ENCODE data around the gene RAX. TPM values are rescaled to one million over a fixed set of nuclear protein-coding genes. Genes with fewer than 3 reads are reported as not detected.
"Not testable (repeated sequence)": the region's sequence is repeated elsewhere in the genome, so short reads cannot be mapped to it uniquely, and the experiment has no call there.

Gene RAX
- total RNA-seq, 1 donor from 2014 or later = not detected

GRCh38 chr18:59273759-59274532, 692 bp upstream of the RAX start:
- DNase-seq (ENCODE audit: extremely low read depth, low read depth, low spot score) = no peak

GRCh38 chr18:59272221-59272888, 899 bp downstream of the RAX start:
- DNase-seq (ENCODE audit: extremely low read depth, low read depth, low spot score) = no peak

GRCh38 chr18:59271606-59272220, 1.5 kb downstream of the RAX start:
- DNase-seq (ENCODE audit: extremely low read depth, low read depth, low spot score) = no peak

GRCh38 chr18:59270689-59271257, 2.5 kb downstream of the RAX start:
- DNase-seq (ENCODE audit: extremely low read depth, low read depth, low spot score) = no peak

- no peak for DNase-seq (ENCODE audit: extremely low read depth, low read depth, low spot score)
These were observed 3.6 kb downstream of the RAX start for GRCh38 chr18:59269563-59270119.

GRCh38 chr18:59268721-59269562, 4.3 kb downstream of the RAX start:
- DNase-seq (ENCODE audit: extremely low read depth, low read depth, low spot score) = no peak

GRCh38 chr18:59268127-59268720, 5.0 kb downstream of the RAX start:
- no peak for DNase-seq (ENCODE audit: extremely low read depth, low read depth, low spot score)

- no peak for DNase-seq (ENCODE audit: extremely low read depth, low read depth, low spot score)
These were observed 5.6 kb downstream of the RAX start for GRCh38 chr18:59267503-59268126.

GRCh38 chr18:59266886-59267502, 6.3 kb downstream of the RAX start:
- DNase-seq (ENCODE audit: extremely low read depth, low read depth, low spot score) = no peak

- DNase-seq (ENCODE audit: extremely low read depth, low read depth, low spot score) = no peak
These were observed 6.8 kb downstream of the RAX start for GRCh38 chr18:59266459-59266858.

- no peak for DNase-seq (ENCODE audit: extremely low read depth, low read depth, low spot score)
These were observed 7.3 kb downstream of the RAX start for GRCh38 chr18:59265974-59266369.

- no peak for DNase-seq (ENCODE audit: extremely low read depth, low read depth, low spot score)
These were observed 7.8 kb downstream of the RAX start for GRCh38 chr18:59265246-59265973.

- no peak for DNase-seq (ENCODE audit: extremely low read depth, low read depth, low spot score)
These were observed 8.5 kb downstream of the RAX start for GRCh38 chr18:59264651-59265245.

- no peak for DNase-seq (ENCODE audit: extremely low read depth, low read depth, low spot score)
These were observed 9.1 kb downstream of the RAX start for GRCh38 chr18:59264121-59264571.

GRCh38 chr18:59263661-59264060, 9.6 kb downstream of the RAX start:
- DNase-seq (ENCODE audit: extremely low read depth, low read depth, low spot score) = no peak

- DNase-seq (ENCODE audit: extremely low read depth, low read depth, low spot score) = not testable (repeated sequence)
These were observed 11.0 kb downstream of the RAX start for GRCh38 chr18:59262243-59262642.

GRCh38 chr18:59261842-59262241, 11.4 kb downstream of the RAX start:
- DNase-seq (ENCODE audit: extremely low read depth, low read depth, low spot score) = not testable (repeated sequence)

- DNase-seq (ENCODE audit: extremely low read depth, low read depth, low spot score) = not testable (repeated sequence)
These were observed 17.8 kb downstream of the RAX start for GRCh38 chr18:59255491-59255890.
